Thyroid gland (tissue), 4 donors: Measurements from ENCODE around the gene TTC16. TPM values are rescaled to one million over a fixed set of nuclear protein-coding genes. Genes with fewer than 3 reads are reported as not detected.

Source experiments
- DNase-seq, 2 donors: peaks; one replicate each; pipeline ENCODE4 v3.0.0-alpha.2; 2019
- H3K27ac ChIP-seq, 3 donors: fragments of 200-600 bp; sonication (generic); 1 replicate in 2 of 3; 2 replicates in 1 of 3; pipeline ENCODE4 v1.5.1; 2016 to 2019; ENCODE audit warnings: mild to moderate bottlenecking in 1 of 3, moderate library complexity in 1 of 3
- H3K27me3 ChIP-seq: fragments of 200-600 bp; sonication (generic); one replicate; pipeline ENCODE4 v1.5.1; 2019
- H3K36me3 ChIP-seq, 2 donors: fragments of 200-600 bp; sonication (generic); one replicate each; pipeline ENCODE4 v1.5.1; 2016 to 2019
- H3K4me1 ChIP-seq, 2 donors: fragments of 200-600 bp; sonication (generic); one replicate each; pipeline ENCODE4 v1.5.1; 2017 to 2019
- H3K4me3 ChIP-seq, 3 donors: fragments of 200-600 bp; sonication (generic); replicated peaks in 1 of 3; 1 replicate in 2 of 3; 2 replicates in 1 of 3; pipeline ENCODE4 v1.5.1; 2016; ENCODE audit warnings: mild to moderate bottlenecking in 1 of 3
- H3K9me3 ChIP-seq: fragments of 200-600 bp; sonication (generic); one replicate; pipeline ENCODE4 v1.5.1; 2017
- CTCF ChIP-seq, 6 experiments: fragments of 200-600 bp in 3 of 6; fragments of 450-650 bp in 3 of 6; sonication (generic) in 3 of 6; IDR thresholded peaks; one replicate each; pipeline ENCODE4 v1.5.1; 2016 to 2019; ENCODE audit warnings: antibody characterized with exemption in 6 of 6, mild to moderate bottlenecking in 2 of 6, inconsistent platforms in 1 of 6, moderate library complexity in 1 of 6
- POLR2A ChIP-seq, 2 donors: fragments of 450-650 bp; IDR thresholded peaks; one replicate each; pipeline ENCODE4 v1.6.1; 2017; ENCODE audit warnings: antibody characterized with exemption in 2 of 2, mild to moderate bottlenecking in 2 of 2, moderate library complexity in 1 of 2
- WGBS, 2 donors: methylation state at CpG; one replicate each; pipeline ENCODE4 v1.1.5; 2017; 5-methylcytosine and 5-hydroxymethylcytosine counted together
- intact Hi-C: fragments of 100-400 bp; cut with DNase I; formaldehyde crosslinking; loops from one replicate; pipeline ENCODE4 v1.15.1; 2023
- total RNA-seq, 4 donors: library from RNA; depleted of rRNA; stranded (reverse); fragments of >200 nt; gene quantifications; one replicate each; pipeline ENCODE4 v1.2.3, GENCODE V29; 2016

TTC16 gene
- total RNA-seq, 4 donors from 2014 or later, result 0.40 to 0.45 (median 0.44) TPM; not detected in 1

GRCh38 chr9:127761491-127761956 lies 45.6 kb downstream of the TTC16 start:
- Histone ChIP-seq H3K9me3 (no peaks in the 10 kb centered on the region), H3K27ac (peak overlapping the region; percentile 5 to 45 (median 32)), H3K27me3 (no peaks in the 10 kb centered on the region), H3K36me3 (no peaks in the 10 kb centered on the region), H3K4me1 (peaks cover 10 to 30% of the 10 kb centered on the region in 2 donors), H3K4me3 (no peak overlapping the region)
- TF ChIP-seq POLR2A (IDR thresholded peaks at IDR 0.05) (no peak), CTCF (IDR thresholded peaks at IDR 0.05) (no peak)
- WGBS, 2 donors, result 48 to 54% methylated on average over 5 of the region's 5 CpGs
- intact Hi-C loops, result no loop called here
- DNase-seq, result no peak

GRCh38 chr9:127762111-127762676 lies 46.3 kb downstream of the TTC16 start:
- 50 to 56% methylated on average over 16 of the region's 16 CpGs for WGBS, 2 donors

GRCh38 chr9:127763918-127764384 lies 48.1 kb downstream of the TTC16 start:
- H3K27ac ChIP-seq, result peak overlapping the region in 2 of 3 donors; percentile 36 to 46
- no peak overlapping the region for H3K4me3 ChIP-seq
- intact Hi-C loops, result no loop called here
- DNase-seq, result peak; percentile 22 to 31
- no peaks in the 10 kb centered on the region for H3K9me3 ChIP-seq
- TF ChIP-seq CTCF (IDR thresholded peaks at IDR 0.05), result peak in 2 of 6 experiments; percentile 17
- no peak for TF ChIP-seq POLR2A (IDR thresholded peaks at IDR 0.05)
- H3K36me3 ChIP-seq, result no peaks in the 10 kb centered on the region
- peaks cover 0 to 21% of the 10 kb centered on the region in 2 donors for H3K4me1 ChIP-seq
- H3K27me3 ChIP-seq, result no peaks in the 10 kb centered on the region
- 39 to 58% methylated on average over 7 of the region's 7 CpGs for WGBS, 2 donors

More at GRCh38 chr9:127762111-127762676, 46.3 kb downstream of the TTC16 start:
- no peak overlapping the region for H3K4me3 ChIP-seq
- no peaks in the 10 kb centered on the region for H3K9me3 ChIP-seq
- H3K4me1 ChIP-seq, result peaks cover 7 to 30% of the 10 kb centered on the region in 2 donors
- no peaks in the 10 kb centered on the region for H3K36me3 ChIP-seq
- TF ChIP-seq CTCF (IDR thresholded peaks at IDR 0.05) (no peak), POLR2A (IDR thresholded peaks at IDR 0.05) (no peak)
- intact Hi-C loops, result no loop called here
- DNase-seq, result peak; percentile 24 to 30
- H3K27me3 ChIP-seq, result no peaks in the 10 kb centered on the region
- H3K27ac ChIP-seq, result peak overlapping the region; percentile 36 to 45 (median 45)

GRCh38 chr9:127765418-127765817 lies 49.5 kb downstream of the TTC16 start:
- H3K9me3 ChIP-seq, result no peaks in the 10 kb centered on the region
- no peaks in the 10 kb centered on the region for H3K27me3 ChIP-seq
- 78 to 95% methylated on average over 1 of the region's 1 CpG for WGBS, 2 donors
- TF ChIP-seq POLR2A (IDR thresholded peaks at IDR 0.05) (no peak), CTCF (IDR thresholded peaks at IDR 0.05) (no peak)
- no peak overlapping the region for H3K4me3 ChIP-seq
- intact Hi-C loops, result no loop called here
- H3K27ac ChIP-seq, result no peak overlapping the region
- no peaks in the 10 kb centered on the region for H3K36me3 ChIP-seq
- peaks cover 0 to 30% of the 10 kb centered on the region in 2 donors for H3K4me1 ChIP-seq
- DNase-seq, result no peak

GRCh38 chr9:127767410-127767809 lies 51.5 kb downstream of the TTC16 start:
- Histone ChIP-seq H3K27me3 (no peaks in the 10 kb centered on the region), H3K4me3 (no peak overlapping the region), H3K9me3 (no peaks in the 10 kb centered on the region), H3K27ac (peak overlapping the region; percentile 51 to 76 (median 67)), H3K4me1 (peaks cover 4 to 36% of the 10 kb centered on the region in 2 donors), H3K36me3 (no peaks in the 10 kb centered on the region)
- TF ChIP-seq POLR2A (IDR thresholded peaks at IDR 0.05), result no peak
- TF ChIP-seq CTCF (IDR thresholded peaks at IDR 0.05), result no peak
- WGBS, 2 donors, result 63 to 65% methylated on average over 3 of the region's 3 CpGs
- intact Hi-C loops, result no loop called here
- no peak for DNase-seq
